OCI-LY1 (cell line): ENCODE data around the gene HDGFL2.
"Not testable (repeated sequence)": the region's sequence is repeated elsewhere in the genome, so short reads cannot be mapped to it uniquely, and the experiment has no call there.

Experiments used
- H2AFZ ChIP-seq: fragments of 200-600 bp; sonication (generic), shearing (Covaris generic); 2 replicates; pipeline ENCODE4 v1.6.0; 2014; ENCODE audit warnings: antibody characterized with exemption, mild to moderate bottlenecking, low read length
- H3F3A ChIP-seq: fragments of 200-600 bp; sonication (generic), shearing (Covaris generic); 2 replicates; pipeline ENCODE4 v1.6.0; 2014; ENCODE audit warnings: mild to moderate bottlenecking, antibody characterized with exemption, low read length, moderate library complexity; ENCODE audit not compliant: insufficient read depth
- H3K27ac ChIP-seq: fragments of 200-600 bp; sonication (generic); 2 replicates; pipeline ENCODE4 v1.5.1; 2014; ENCODE audit warnings: low read length, mixed run types, mild to moderate bottlenecking, low read depth; ENCODE audit not compliant: poor library complexity, severe bottlenecking
- H3K27me3 ChIP-seq: fragments of 200-600 bp; sonication (generic); 2 replicates; pipeline ENCODE4 v1.6.0; 2014; ENCODE audit warnings: antibody characterized with exemption, mild to moderate bottlenecking, low read length, moderate library complexity; ENCODE audit not compliant: insufficient read depth
- H3K36me3 ChIP-seq: fragments of 200-600 bp; sonication (generic); 2 replicates; pipeline ENCODE4 v1.6.1; 2014; ENCODE audit warnings: mild to moderate bottlenecking, antibody characterized with exemption, low read length, moderate library complexity, mixed read lengths; ENCODE audit not compliant: insufficient read depth
- H3K4me1 ChIP-seq: fragments of 200-600 bp; sonication (generic); 2 replicates; pipeline ENCODE4 v1.5.1; 2014; ENCODE audit warnings: mild to moderate bottlenecking, low read length, moderate library complexity; ENCODE audit not compliant: insufficient read depth, severe bottlenecking
- H3K4me2 ChIP-seq: fragments of 200-600 bp; sonication (generic), shearing (Covaris generic); 2 replicates; pipeline ENCODE4 v1.6.1; 2014; ENCODE audit warnings: low read length
- H3K4me3 ChIP-seq: fragments of 200-600 bp; sonication (generic); 2 replicates; pipeline ENCODE4 v1.5.1; 2014; ENCODE audit warnings: low read length, low read depth, mild to moderate bottlenecking, mixed read lengths; ENCODE audit not compliant: poor library complexity, severe bottlenecking
- H3K79me2 ChIP-seq: fragments of 200-600 bp; shearing (Covaris generic); 2 replicates; pipeline ENCODE4 v1.6.1; 2016; ENCODE audit warnings: mixed run types, low read length, mixed read lengths; ENCODE audit not compliant: insufficient read depth
- H3K9ac ChIP-seq: fragments of 200-600 bp; sonication (generic), shearing (Covaris generic); 2 replicates; pipeline ENCODE4 v1.6.1; 2014; ENCODE audit warnings: mild to moderate bottlenecking, low read length, mixed read lengths
- H3K9me2 ChIP-seq: fragments of 200-600 bp; sonication (generic), shearing (Covaris generic); 2 replicates; pipeline ENCODE4 v1.6.1; 2014; ENCODE audit warnings: low read depth, mild to moderate bottlenecking, low read length, mixed read lengths
- H3K9me3 ChIP-seq: fragments of 200-600 bp; shearing (Covaris generic); 2 replicates; pipeline ENCODE4 v1.6.1; 2014; ENCODE audit warnings: low read length, mixed read lengths
- H4K20me1 ChIP-seq: fragments of 200-600 bp; sonication (generic), shearing (Covaris generic); 2 replicates; pipeline ENCODE4 v1.6.0; 2016; ENCODE audit warnings: mild to moderate bottlenecking, low read length; ENCODE audit not compliant: insufficient read depth
- CTCF ChIP-seq: fragments of 200-600 bp; sonication (generic), shearing (Covaris generic); IDR thresholded peaks from 2 replicates; pipeline ENCODE4 v1.5.1; 2017; ENCODE audit warnings: mild to moderate bottlenecking, antibody characterized with exemption, low read length, moderate library complexity, mixed read lengths
- EZH2 ChIP-seq: fragments of 200-600 bp; sonication (generic), shearing (Covaris generic); IDR thresholded peaks from 2 replicates; pipeline ENCODE4 v1.8.0; 2017; ENCODE audit warnings: borderline replicate concordance, mixed run types, mild to moderate bottlenecking, antibody characterized with exemption, low read length, moderate library complexity, mixed read lengths

HDGFL2 gene

GRCh38 chr19:4539693-4540581, 67.8 kb downstream of the HDGFL2 start, which contains the start of gene LRG1:
Gene LRG1, minus strand, starts transcription at chr19:4540036. Its CDS starts 23 bp downstream, at chr19:4540013.
- Histone ChIP-seq H3K4me1 (peaks cover 8% of the 10 kb centered on the region), H3K9me3 (no peaks in the 10 kb centered on the region), H3K4me2 (no peak within 1 kb of the TSS), H3F3A (no peaks in the 10 kb centered on the region), H3K27ac (no peak within 1 kb of the TSS), H3K27me3 (peaks cover 15% of the 10 kb centered on the region; the same call in 1 of the 2 replicates), H3K36me3 (no peaks in the 10 kb centered on the region; the same call in 1 of the 2 replicates), H4K20me1 (no peaks in the 10 kb centered on the region), H3K79me2 (no peaks in the 10 kb centered on the region), H3K4me3 (no peak within 1 kb of the TSS), H3K9me2 (no peaks in the 10 kb centered on the region), H3K9ac (no peak within 1 kb of the TSS), H2AFZ (no peak within 1 kb of the TSS)
- TF ChIP-seq CTCF = no peak
- no peak for TF ChIP-seq EZH2

GRCh38 chr19:4541114-4541805, 69.2 kb downstream of the HDGFL2 start:
- Histone ChIP-seq H3F3A (no peaks in the 10 kb centered on the region), H3K27ac (no peak overlapping the region), H3K4me1 (no peaks in the 10 kb centered on the region), H3K27me3 (peaks cover 15% of the 10 kb centered on the region; the same call in 1 of the 2 replicates), H3K4me2 (no peak overlapping the region), H3K9ac (no peak overlapping the region), H3K79me2 (no peaks in the 10 kb centered on the region), H3K9me3 (no peaks in the 10 kb centered on the region), H3K9me2 (no peaks in the 10 kb centered on the region), H3K36me3 (no peaks in the 10 kb centered on the region; the same call in 1 of the 2 replicates), H3K4me3 (no peak overlapping the region), H2AFZ (no peak overlapping the region), H4K20me1 (no peaks in the 10 kb centered on the region)
- TF ChIP-seq CTCF = no peak
- no peak for TF ChIP-seq EZH2

GRCh38 chr19:4541806-4542145, 69.7 kb downstream of the HDGFL2 start:
- H3K27me3 ChIP-seq = peaks cover 15% of the 10 kb centered on the region; the same call in 1 of the 2 replicates
- not testable (repeated sequence) for H3K4me1 ChIP-seq, H3K9me3 ChIP-seq, H3K36me3 ChIP-seq, H2AFZ ChIP-seq, H4K20me1 ChIP-seq, H3K79me2 ChIP-seq, H3K4me3 ChIP-seq, H3K4me2 ChIP-seq, H3F3A ChIP-seq, H3K27ac ChIP-seq, H3K9me2 ChIP-seq, H3K9ac ChIP-seq
